HuH-7 (cell line): ENCODE results near the gene VWA5B1.

Experiments
- DNase-seq: peaks from one replicate; pipeline ENCODE4 v3.0.0; 2011; ENCODE audit warnings: low spot score

The VWA5B1 gene

GRCh38 chr1:20323613-20323920 is 32.9 kb downstream of the VWA5B1 start:
- no peak for DNase-seq

GRCh38 chr1:20324704-20325406 is 34.2 kb downstream of the VWA5B1 start:
- no peak for DNase-seq

GRCh38 chr1:20325407-20325843 is 34.8 kb downstream of the VWA5B1 start:
- no peak for DNase-seq

GRCh38 chr1:20325844-20326420 is 35.3 kb downstream of the VWA5B1 start:
- no peak for DNase-seq

- DNase-seq = no peak
Measured at GRCh38 chr1:20327467-20327866, 36.8 kb downstream of the VWA5B1 start.

- DNase-seq = no peak
Measured at GRCh38 chr1:20328201-20328600, 37.5 kb downstream of the VWA5B1 start.

- no peak for DNase-seq
Measured at GRCh38 chr1:20329793-20330542, 39.3 kb downstream of the VWA5B1 start.

- DNase-seq = no peak
Measured at GRCh38 chr1:20334103-20334502, 43.4 kb downstream of the VWA5B1 start.

GRCh38 chr1:20336105-20336605 is 45.5 kb downstream of the VWA5B1 start:
- no peak for DNase-seq

GRCh38 chr1:20337581-20337980 is 46.9 kb downstream of the VWA5B1 start:
- DNase-seq = no peak

- no peak for DNase-seq
Measured at GRCh38 chr1:20339811-20340457, 49.3 kb downstream of the VWA5B1 start.

GRCh38 chr1:20342294-20343148 is 51.8 kb downstream of the VWA5B1 start:
- DNase-seq = no peak

GRCh38 chr1:20343149-20343937 is 52.7 kb downstream of the VWA5B1 start:
- no peak for DNase-seq

GRCh38 chr1:20343938-20344302 is 53.2 kb downstream of the VWA5B1 start:
- DNase-seq = no peak

GRCh38 chr1:20344738-20345137 is 54.1 kb downstream of the VWA5B1 start:
- DNase-seq = no peak

GRCh38 chr1:20345419-20345818 is 54.7 kb downstream of the VWA5B1 start:
- no peak for DNase-seq

GRCh38 chr1:20346433-20346832 is 55.8 kb downstream of the VWA5B1 start:
- no peak for DNase-seq

GRCh38 chr1:20347699-20348098 is 57.0 kb downstream of the VWA5B1 start:
- DNase-seq = no peak

- no peak for DNase-seq
Measured at GRCh38 chr1:20348326-20348915, 57.7 kb downstream of the VWA5B1 start.

GRCh38 chr1:20349561-20349960 is 58.9 kb downstream of the VWA5B1 start:
- no peak for DNase-seq

GRCh38 chr1:20349971-20350370 is 59.3 kb downstream of the VWA5B1 start:
- no peak for DNase-seq
